HG03558 (cell line): ENCODE measurements around the gene NRL.

Experiments used
- ATAC-seq: cut with Tn5 transposase; IDR thresholded peaks from one replicate; pipeline ENCODE4 v1.9.1; 2021; ENCODE audit warnings: moderate number of reproducible peaks; ENCODE audit not compliant: unreplicated experiment; ENCODE audit errors: extremely low read depth

Gene NRL

GRCh38 chr14:24145690-24146452 lies 31.1 kb upstream of the NRL start:
- no peak for ATAC-seq

- ATAC-seq, result no peak
Measured at GRCh38 chr14:24145219-24145618, 30.5 kb upstream of the NRL start.

GRCh38 chr14:24144451-24144850 lies 29.7 kb upstream of the NRL start:
- ATAC-seq, result no peak

- no peak for ATAC-seq
Measured at GRCh38 chr14:24143511-24143910, 28.8 kb upstream of the NRL start.

GRCh38 chr14:24141097-24141880 lies 26.5 kb upstream of the NRL start, which contains the start of gene EMC9:
TSS of gene EMC9 (minus strand) at chr14:24141591. CDS start at chr14:24141304, 287 bp downstream.
- ATAC-seq, result peak; percentile 64

- ATAC-seq, result no peak
Measured at GRCh38 chr14:24139272-24139934, 24.7 kb upstream of the NRL start.

- ATAC-seq, result no peak
Measured at GRCh38 chr14:24138396-24139271, 23.9 kb upstream of the NRL start.

- no peak for ATAC-seq
Measured at GRCh38 chr14:24137529-24138395, 23.0 kb upstream of the NRL start.

- no peak for ATAC-seq
Measured at GRCh38 chr14:24136684-24137528, 22.2 kb upstream of the NRL start.

GRCh38 chr14:24135834-24136683 lies 21.3 kb upstream of the NRL start, which contains the start of gene PSME1:
TSS of gene PSME1 (plus strand) at chr14:24136194. CDS start at chr14:24136263, 69 bp downstream.
- peak; percentile 71 for ATAC-seq

GRCh38 chr14:24135584-24135833 lies 20.8 kb upstream of the NRL start:
- ATAC-seq, result peak; percentile 4

- ATAC-seq, result no peak
Measured at GRCh38 chr14:24133735-24134134, 19.0 kb upstream of the NRL start.

GRCh38 chr14:24132976-24133375 lies 18.2 kb upstream of the NRL start:
- ATAC-seq, result no peak

GRCh38 chr14:24132061-24132685 lies 17.4 kb upstream of the NRL start:
- ATAC-seq, result no peak

GRCh38 chr14:24131549-24131966 lies 16.8 kb upstream of the NRL start:
- no peak for ATAC-seq

- no peak for ATAC-seq
Measured at GRCh38 chr14:24130717-24131548, 16.2 kb upstream of the NRL start.
